Thyroid gland (tissue), 4 donors: ENCODE results near the gene FSTL4.

Source experiments
- POLR2A ChIP-seq, 2 donors: fragments of 450-650 bp; IDR thresholded peaks; one replicate each; pipeline ENCODE4 v1.6.1; 2017; ENCODE audit warnings: antibody characterized with exemption in 2 of 2, mild to moderate bottlenecking in 2 of 2, moderate library complexity in 1 of 2
- TF ChIP-seq, protein P1 (sequence below), 6 experiments: fragments of 200-600 bp in 3 of 6; fragments of 450-650 bp in 3 of 6; sonication (generic) in 3 of 6; IDR thresholded peaks; one replicate each; pipeline ENCODE4 v1.5.1; 2016 to 2019; ENCODE audit warnings: antibody characterized with exemption in 6 of 6, mild to moderate bottlenecking in 2 of 6, inconsistent platforms in 1 of 6, moderate library complexity in 1 of 6

DNA sequence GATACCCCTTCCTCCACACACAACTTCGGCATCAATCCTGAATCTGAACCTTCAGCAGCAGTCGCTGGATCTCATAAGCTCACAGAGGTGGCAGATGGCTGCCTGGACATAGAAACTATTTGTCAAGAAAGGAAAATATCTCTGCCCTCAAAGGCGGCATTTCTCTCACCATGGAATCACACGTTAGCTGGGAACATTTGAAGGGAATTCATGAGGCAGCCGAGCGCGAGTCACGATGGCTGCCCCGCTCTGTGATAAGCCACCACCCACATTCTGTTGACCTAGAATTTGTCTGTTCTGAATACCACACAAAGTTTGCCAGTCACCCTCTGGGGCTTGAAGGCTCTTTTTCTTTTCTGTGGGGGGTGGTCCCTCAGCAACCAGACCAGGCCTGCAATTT lies 157.9 kb downstream of the FSTL4 start:
- TF ChIP-seq, protein P1, sequence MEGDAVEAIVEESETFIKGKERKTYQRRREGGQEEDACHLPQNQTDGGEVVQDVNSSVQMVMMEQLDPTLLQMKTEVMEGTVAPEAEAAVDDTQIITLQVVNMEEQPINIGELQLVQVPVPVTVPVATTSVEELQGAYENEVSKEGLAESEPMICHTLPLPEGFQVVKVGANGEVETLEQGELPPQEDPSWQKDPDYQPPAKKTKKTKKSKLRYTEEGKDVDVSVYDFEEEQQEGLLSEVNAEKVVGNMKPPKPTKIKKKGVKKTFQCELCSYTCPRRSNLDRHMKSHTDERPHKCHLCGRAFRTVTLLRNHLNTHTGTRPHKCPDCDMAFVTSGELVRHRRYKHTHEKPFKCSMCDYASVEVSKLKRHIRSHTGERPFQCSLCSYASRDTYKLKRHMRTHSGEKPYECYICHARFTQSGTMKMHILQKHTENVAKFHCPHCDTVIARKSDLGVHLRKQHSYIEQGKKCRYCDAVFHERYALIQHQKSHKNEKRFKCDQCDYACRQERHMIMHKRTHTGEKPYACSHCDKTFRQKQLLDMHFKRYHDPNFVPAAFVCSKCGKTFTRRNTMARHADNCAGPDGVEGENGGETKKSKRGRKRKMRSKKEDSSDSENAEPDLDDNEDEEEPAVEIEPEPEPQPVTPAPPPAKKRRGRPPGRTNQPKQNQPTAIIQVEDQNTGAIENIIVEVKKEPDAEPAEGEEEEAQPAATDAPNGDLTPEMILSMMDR (IDR thresholded peaks at IDR 0.05), result no peak
- TF ChIP-seq POLR2A (IDR thresholded peaks at IDR 0.05), result no peak
